GM12878 (cell line): ENCODE measurements around the gene CDON. TPM values are rescaled to one million over a fixed set of nuclear protein-coding genes. Genes with fewer than 3 reads are reported as not detected.

Experiments used
- ATAC-seq: fragments of 200-7000 bp; cut with Tn5 transposase; 3 replicates; pipeline ENCODE4 v1.9.1; 2020; ENCODE audit warnings: mild to moderate bottlenecking, moderate library complexity
- BruUV-seq: library from RNA; stranded (reverse); fragments of 400-500 nt; replicated peaks from 2 replicates; lab custom pipeline; 2021; lab: Mats Ljungman, UMichigan
- CTCF ChIA-PET: fragments of 300-600 bp; sonication (Branson Sonifier 250); formaldehyde crosslinking; extraction: SDS; loops from one replicate; lab custom pipeline; 2021; ENCODE audit warnings: inconsistent platforms; lab: Yijun Ruan, JAX
- POLR2A ChIA-PET: fragments of 350-600 bp; formaldehyde crosslinking; extraction: SDS; loops from one replicate; lab custom pipeline; 2021; ENCODE audit warnings: inconsistent platforms; lab: Charles Lee
- RAD21 ChIA-PET: fragments of 300-600 bp; sonication (Branson Sonifier 250); formaldehyde crosslinking; loops from one replicate; lab custom pipeline; 2023; ENCODE audit warnings: antibody characterized with exemption; ENCODE audit not compliant: unreplicated experiment; lab: Charles Lee
- SMC1A ChIA-PET: fragments of 300-600 bp; sonication (Branson Sonifier 250); formaldehyde crosslinking; loops from one replicate; lab custom pipeline; 2023; ENCODE audit not compliant: unreplicated experiment, uncharacterized antibody; lab: Charles Lee
- DNase-seq: peaks from one replicate; pipeline ENCODE4 v3.0.0-alpha.2; 2011; ENCODE audit warnings: low read depth, low spot score
- FAIRE-seq: peaks from 3 replicates; lab custom pipeline; 2011; peaks lifted over from hg19 to GRCh38; lab: Jason Lieb, UNC
- H2AFZ ChIP-seq: 2 replicates; pipeline ENCODE4 v1.6.0; 2011; ENCODE audit warnings: low read depth, low read length, control low read depth; ENCODE audit not compliant: control insufficient read depth
- H3K27ac ChIP-seq: 2 replicates; pipeline ENCODE4 v1.5.1; 2011; ENCODE audit warnings: control low read depth; ENCODE audit not compliant: control insufficient read depth, insufficient read depth
- H3K27me3 ChIP-seq, 2 experiments: replicated peaks in 1 of 2; 2 replicates each; pipeline versions ENCODE4 v1.6.0 to v1.6.1; 2011; ENCODE audit warnings: low read length in 1 of 2; ENCODE audit not compliant: control insufficient read depth in 2 of 2, insufficient read depth in 2 of 2
- H3K36me3 ChIP-seq, 2 experiments: 2 replicates each; pipeline ENCODE4 v1.5.1; 2011; ENCODE audit warnings: low read length in 1 of 2; ENCODE audit not compliant: control insufficient read depth in 2 of 2, insufficient read depth in 2 of 2
- H3K4me1 ChIP-seq: 2 replicates; pipeline ENCODE4 v1.6.1; 2011; ENCODE audit warnings: mild to moderate bottlenecking, low read length, moderate library complexity, mixed read lengths; ENCODE audit not compliant: control insufficient read depth, insufficient read depth
- H3K4me2 ChIP-seq: 2 replicates; pipeline ENCODE4 v1.6.0; 2011; ENCODE audit warnings: control low read depth; ENCODE audit not compliant: control insufficient read depth, insufficient read depth
- H3K4me3 ChIP-seq: fragments of 200-600 bp; sonication (generic); 2 replicates; pipeline ENCODE4 v1.5.1; 2016
- H3K79me2 ChIP-seq: 2 replicates; pipeline ENCODE4 v1.6.0; 2011; ENCODE audit warnings: low read length; ENCODE audit not compliant: control insufficient read depth, insufficient read depth
- H3K9ac ChIP-seq: 2 replicates; pipeline ENCODE4 v1.8.0; 2011; ENCODE audit warnings: low read length, control low read depth, mixed read lengths; ENCODE audit not compliant: control insufficient read depth, insufficient read depth
- H3K9me3 ChIP-seq: replicated peaks from 3 replicates; pipeline ENCODE4 v1.5.1; 2011; ENCODE audit warnings: mild to moderate bottlenecking, low read length; ENCODE audit not compliant: control insufficient read depth, insufficient read depth
- H4K20me1 ChIP-seq: 2 replicates; pipeline ENCODE4 v1.6.0; 2011; ENCODE audit not compliant: control insufficient read depth, insufficient read depth
- BCL11A ChIP-seq: IDR thresholded peaks from 2 replicates; pipeline ENCODE4 v1.6.1; 2011; ENCODE audit warnings: low read depth, low read length
- BMI1 ChIP-seq: fragments of 450-650 bp; IDR thresholded peaks from 2 replicates; pipeline ENCODE4 v1.6.1; 2016; ENCODE audit warnings: mild to moderate bottlenecking, moderate library complexity, borderline replicate concordance
- CREM ChIP-seq: IDR thresholded peaks from 2 replicates; pipeline ENCODE4 v1.6.1; 2014; ENCODE audit warnings: antibody characterized with exemption, low read depth
- CTCF ChIP-seq, 3 experiments: IDR thresholded peaks in 2 of 3; conservative IDR thresholded peaks in 1 of 3; 2 replicates each; pipeline ENCODE4 v1.5.1; 2011; ENCODE audit warnings: low read depth in 3 of 3, low read length in 3 of 3, mild to moderate bottlenecking in 3 of 3, control low read depth in 2 of 3, moderate library complexity in 2 of 3, inconsistent platforms in 1 of 3, mixed read lengths in 1 of 3; ENCODE audit not compliant: control insufficient read depth in 2 of 3, insufficient read depth in 1 of 3; ENCODE audit errors: extremely low read depth in 1 of 3
- DPF2 ChIP-seq: fragments of 450-650 bp; IDR thresholded peaks from 2 replicates; pipeline ENCODE4 v1.6.1; 2017; ENCODE audit warnings: mild to moderate bottlenecking
- IKZF2 ChIP-seq, 2 experiments: fragments of 450-650 bp; IDR thresholded peaks; 2 replicates each; pipeline ENCODE4 v1.6.1; 2017; ENCODE audit warnings: mild to moderate bottlenecking in 2 of 2, moderate library complexity in 2 of 2
- LARP7 ChIP-seq: fragments of 450-650 bp; IDR thresholded peaks from 2 replicates; pipeline ENCODE4 v1.6.1; 2017; ENCODE audit warnings: mild to moderate bottlenecking
- RELA ChIP-seq: fragments of 450-650 bp; IDR thresholded peaks from 2 replicates; pipeline ENCODE4 v1.8.0; 2014; ENCODE audit warnings: borderline replicate concordance; ENCODE audit not compliant: partially characterized antibody
- RUNX3 ChIP-seq: IDR thresholded peaks from 2 replicates; pipeline ENCODE4 v1.6.1; 2012; ENCODE audit warnings: low read length, inconsistent platforms
- SMC3 ChIP-seq: IDR thresholded peaks from 2 replicates; pipeline ENCODE4 v1.6.1; 2011; ENCODE audit warnings: low read length, improper control_type of control experiment, borderline replicate concordance
- TCF12 ChIP-seq: IDR thresholded peaks from 2 replicates; pipeline ENCODE4 v1.6.1; 2011; ENCODE audit warnings: low read depth, mild to moderate bottlenecking, low read length
- ZNF687 ChIP-seq: fragments of 450-650 bp; IDR thresholded peaks from 2 replicates; pipeline ENCODE4 v1.6.1; 2017; ENCODE audit warnings: mild to moderate bottlenecking, moderate library complexity
- WGBS: methylation state at CpG from one replicate; pipeline ENCODE4 v1.1.6; 2016; ENCODE audit warnings: low lambda C conversion rate; ENCODE audit not compliant: insufficient replicate concordance, insufficient coverage; ENCODE audit errors: missing lambda C conversion rate; 5-methylcytosine and 5-hydroxymethylcytosine counted together
- in situ Hi-C: fragments of 300-500 bp; cut with MboI; formaldehyde crosslinking; loops from 9 replicates; pipeline ENCODE4 v1.14.3; 2018; ENCODE audit warnings: mixed read lengths
- intact Hi-C: fragments of 100-400 bp; cut with micrococcal nuclease; formaldehyde crosslinking; loops from one replicate; pipeline ENCODE4 v1.14.2; 2022; ENCODE audit not compliant: unreplicated experiment
- polyA plus RNA-seq, 11 experiments: library from polyadenylated mRNA; depleted of rRNA in 4 of 11; unstranded in 6 of 11; stranded (reverse) in 5 of 11; fragments of >200 nt; fragmentation: Nextera tagmentation in 4 of 11; fragmentation: Illumina TruSeq in 1 of 11; extraction: Ambion mirVana in 4 of 11; extraction: Trizol in 1 of 11; gene quantifications; 1 replicate in 1 of 11; 2 replicates in 10 of 11; pipeline versions ENCODE4 v1.2.1 to v1.2.3, GENCODE V29; 2011 to 2016; ENCODE audit warnings: inconsistent platforms in 2 of 11, missing spikeins in 2 of 11, low read depth in 1 of 11
- total RNA-seq, 4 experiments: library from RNA; depleted of rRNA in 3 of 4; stranded (reverse); fragments of >200 nt in 3 of 4; fragmentation: Illumina TruSeq in 1 of 4; extraction: Trizol in 1 of 4; gene quantifications; 2 replicates each; pipeline versions ENCODE4 v1.2.1 to v1.2.3, GENCODE V29; 2013 to 2021
- TF ChIP-seq, protein P1 (sequence below): IDR thresholded peaks from 2 replicates; pipeline ENCODE4 v1.6.1; 2011; ENCODE audit warnings: mild to moderate bottlenecking, low read depth, low read length, moderate library complexity; ENCODE audit not compliant: insufficient replicate concordance
- TF ChIP-seq, protein P2 (sequence below): fragments of 450-650 bp; IDR thresholded peaks from 2 replicates; pipeline ENCODE4 v1.6.1; 2017; ENCODE audit warnings: mild to moderate bottlenecking, low read depth, inconsistent platforms; ENCODE audit not compliant: poor library complexity, severe bottlenecking
- TF ChIP-seq, protein P3 (sequence below): IDR thresholded peaks from 2 replicates; pipeline ENCODE4 v1.6.1; 2011; ENCODE audit warnings: low read depth, low read length, improper control_type of control experiment, borderline replicate concordance

CDON gene
- total and polyA plus RNA-seq, 10 of the 15 experiments (the other 5 are each of a cell fraction or from before 2014, with no cell fraction given): 0.07 to 4.2 (median 0.36) TPM

- H3K4me3 ChIP-seq: no peak overlapping the region
- 75% methylated on average over 8 of the region's 8 CpGs for WGBS
- intact Hi-C loops: no loop called here
- FAIRE-seq: no peak
- in situ Hi-C loops: no loop called here
- POLR2A ChIA-PET: no interaction called here
- no peak overlapping the region for H2AFZ ChIP-seq
- CTCF ChIA-PET: interaction anchor here (1.0 to 12.1 kb wide), 4 partner anchors 11 to 365 kb away, joined by 4 to 220 read pairs (median 4); no protein-coding TSS in a partner anchor
- ATAC-seq: no peak
- no peaks in the 10 kb centered on the region for H3K9me3 ChIP-seq
- no peaks in the 10 kb centered on the region; a peak in 1 of 4 replicates for H3K27me3 ChIP-seq
- RAD21 ChIA-PET: interaction anchor here (1.6 kb wide), 1 partner anchor 259 kb away, joined by 8 read pairs; no protein-coding TSS in a partner anchor
- H3K4me2 ChIP-seq: no peak overlapping the region
- H3K79me2 ChIP-seq: no peaks in the 10 kb centered on the region
- no peak for DNase-seq
- H3K27ac ChIP-seq: no peak overlapping the region
- no peaks in the 10 kb centered on the region for H4K20me1 ChIP-seq
- no peaks in the 10 kb centered on the region for H3K4me1 ChIP-seq
- SMC1A ChIA-PET: interaction anchor here (1.0 kb wide), 1 partner anchor 189 kb away, joined by 3 read pairs; no protein-coding TSS in a partner anchor
- no TSS peak for BruUV-seq
- H3K36me3 ChIP-seq: no peaks in the 10 kb centered on the region
- no peak overlapping the region for H3K9ac ChIP-seq
- TF ChIP-seq CTCF (IDR thresholded peaks at IDR 0.05 in 2 of 3, conservative IDR thresholded peaks at IDR 0.05 in 1 of 3; ENCODE audit: control insufficient read depth in 2 of 3, extremely low read depth in 1 of 3, insufficient read depth in 1 of 3, low read depth in 3 of 3, low read length in 3 of 3) (no peak), BMI1 (no peak), TCF12 (no peak), BCL11A (no peak), IKZF2 (IDR thresholded peaks at IDR 0.05) (no peak), RUNX3 (no peak), SMC3 (no peak), CREM (no peak), RELA (no peak), ZNF687 (no peak), LARP7 (no peak), DPF2 (no peak)
- TF ChIP-seq, protein P1, sequence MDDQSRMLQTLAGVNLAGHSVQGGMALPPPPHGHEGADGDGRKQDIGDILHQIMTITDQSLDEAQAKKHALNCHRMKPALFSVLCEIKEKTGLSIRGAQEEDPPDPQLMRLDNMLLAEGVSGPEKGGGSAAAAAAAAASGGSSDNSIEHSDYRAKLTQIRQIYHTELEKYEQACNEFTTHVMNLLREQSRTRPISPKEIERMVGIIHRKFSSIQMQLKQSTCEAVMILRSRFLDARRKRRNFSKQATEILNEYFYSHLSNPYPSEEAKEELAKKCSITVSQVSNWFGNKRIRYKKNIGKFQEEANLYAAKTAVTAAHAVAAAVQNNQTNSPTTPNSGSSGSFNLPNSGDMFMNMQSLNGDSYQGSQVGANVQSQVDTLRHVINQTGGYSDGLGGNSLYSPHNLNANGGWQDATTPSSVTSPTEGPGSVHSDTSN: no peak
- TF ChIP-seq, protein P2, sequence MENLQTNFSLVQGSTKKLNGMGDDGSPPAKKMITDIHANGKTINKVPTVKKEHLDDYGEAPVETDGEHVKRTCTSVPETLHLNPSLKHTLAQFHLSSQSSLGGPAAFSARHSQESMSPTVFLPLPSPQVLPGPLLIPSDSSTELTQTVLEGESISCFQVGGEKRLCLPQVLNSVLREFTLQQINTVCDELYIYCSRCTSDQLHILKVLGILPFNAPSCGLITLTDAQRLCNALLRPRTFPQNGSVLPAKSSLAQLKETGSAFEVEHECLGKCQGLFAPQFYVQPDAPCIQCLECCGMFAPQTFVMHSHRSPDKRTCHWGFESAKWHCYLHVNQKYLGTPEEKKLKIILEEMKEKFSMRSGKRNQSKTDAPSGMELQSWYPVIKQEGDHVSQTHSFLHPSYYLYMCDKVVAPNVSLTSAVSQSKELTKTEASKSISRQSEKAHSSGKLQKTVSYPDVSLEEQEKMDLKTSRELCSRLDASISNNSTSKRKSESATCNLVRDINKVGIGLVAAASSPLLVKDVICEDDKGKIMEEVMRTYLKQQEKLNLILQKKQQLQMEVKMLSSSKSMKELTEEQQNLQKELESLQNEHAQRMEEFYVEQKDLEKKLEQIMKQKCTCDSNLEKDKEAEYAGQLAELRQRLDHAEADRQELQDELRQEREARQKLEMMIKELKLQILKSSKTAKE: no peak
- TF ChIP-seq, protein P3, sequence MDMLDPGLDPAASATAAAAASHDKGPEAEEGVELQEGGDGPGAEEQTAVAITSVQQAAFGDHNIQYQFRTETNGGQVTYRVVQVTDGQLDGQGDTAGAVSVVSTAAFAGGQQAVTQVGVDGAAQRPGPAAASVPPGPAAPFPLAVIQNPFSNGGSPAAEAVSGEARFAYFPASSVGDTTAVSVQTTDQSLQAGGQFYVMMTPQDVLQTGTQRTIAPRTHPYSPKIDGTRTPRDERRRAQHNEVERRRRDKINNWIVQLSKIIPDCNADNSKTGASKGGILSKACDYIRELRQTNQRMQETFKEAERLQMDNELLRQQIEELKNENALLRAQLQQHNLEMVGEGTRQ: no peak
Observed at GRCh38 chr11:125934473-125934872, 128.2 kb downstream of the CDON start.
